Osteocyte (in vitro differentiated cells): ENCODE results near the gene TMEM43. TPM values are rescaled to one million over a fixed set of nuclear protein-coding genes. Genes with fewer than 3 reads are reported as not detected.
"Not testable (repeated sequence)": the region's sequence is repeated elsewhere in the genome, so short reads cannot be mapped to it uniquely, and the experiment has no call there.

Source experiments
- DNase-seq: peaks from one replicate; pipeline ENCODE4 v3.0.0; 2021; ENCODE audit warnings: mixed read lengths; ENCODE audit not compliant: unreplicated experiment; ENCODE audit errors: extremely low spot score
- H3K27ac Mint-ChIP-seq: one replicate; pipeline ENCODE4 v1.8.0; 2021; ENCODE audit warnings: mild to moderate bottlenecking, mixed read lengths; ENCODE audit not compliant: unreplicated experiment
- H3K27me3 Mint-ChIP-seq: one replicate; pipeline ENCODE4 v1.8.0; 2021; ENCODE audit warnings: mixed read lengths; ENCODE audit not compliant: unreplicated experiment
- H3K36me3 Mint-ChIP-seq: one replicate; pipeline ENCODE4 v1.8.0; 2021; ENCODE audit warnings: mixed read lengths; ENCODE audit not compliant: unreplicated experiment
- H3K4me1 Mint-ChIP-seq: one replicate; pipeline ENCODE4 v1.8.0; 2021; ENCODE audit warnings: mixed read lengths; ENCODE audit not compliant: unreplicated experiment
- H3K4me3 Mint-ChIP-seq: one replicate; pipeline ENCODE4 v1.8.0; 2021; ENCODE audit warnings: mild to moderate bottlenecking, moderate library complexity, mixed read lengths; ENCODE audit not compliant: unreplicated experiment
- H3K9me3 Mint-ChIP-seq: one replicate; pipeline ENCODE4 v1.8.0; 2021; ENCODE audit warnings: mixed read lengths; ENCODE audit not compliant: unreplicated experiment
- long read RNA-seq: library from polyadenylated mRNA; unstranded; transcript quantifications from one replicate; pipeline ENCODE4 v2.0.0, GENCODE V29; 2021
- total RNA-seq: library from RNA; stranded (reverse); gene quantifications from 2 replicates; pipeline ENCODE4 v1.2.1, GENCODE V29; 2021
- TF ChIP-seq, protein P1 (sequence below): fragments of 200-600 bp; sonication (generic); IDR thresholded peaks from 2 replicates; pipeline ENCODE4 v1.5.0; 2021; ENCODE audit warnings: antibody characterized with exemption, mild to moderate bottlenecking, moderate library complexity

The TMEM43 gene, protein sequence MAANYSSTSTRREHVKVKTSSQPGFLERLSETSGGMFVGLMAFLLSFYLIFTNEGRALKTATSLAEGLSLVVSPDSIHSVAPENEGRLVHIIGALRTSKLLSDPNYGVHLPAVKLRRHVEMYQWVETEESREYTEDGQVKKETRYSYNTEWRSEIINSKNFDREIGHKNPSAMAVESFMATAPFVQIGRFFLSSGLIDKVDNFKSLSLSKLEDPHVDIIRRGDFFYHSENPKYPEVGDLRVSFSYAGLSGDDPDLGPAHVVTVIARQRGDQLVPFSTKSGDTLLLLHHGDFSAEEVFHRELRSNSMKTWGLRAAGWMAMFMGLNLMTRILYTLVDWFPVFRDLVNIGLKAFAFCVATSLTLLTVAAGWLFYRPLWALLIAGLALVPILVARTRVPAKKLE
- 73.3 and 76.5 TPM in 2 replicates for total RNA-seq
- long read RNA-seq, transcript TMEM43-201 (12 exons, 3,341 nt) = major isoform, 774 of 830 reads
- long read RNA-seq, partial matches to known transcripts = 21 of 830 reads
- long read RNA-seq, other reads (novel, unspliced or antisense) = 35 of 830 reads

DNA sequence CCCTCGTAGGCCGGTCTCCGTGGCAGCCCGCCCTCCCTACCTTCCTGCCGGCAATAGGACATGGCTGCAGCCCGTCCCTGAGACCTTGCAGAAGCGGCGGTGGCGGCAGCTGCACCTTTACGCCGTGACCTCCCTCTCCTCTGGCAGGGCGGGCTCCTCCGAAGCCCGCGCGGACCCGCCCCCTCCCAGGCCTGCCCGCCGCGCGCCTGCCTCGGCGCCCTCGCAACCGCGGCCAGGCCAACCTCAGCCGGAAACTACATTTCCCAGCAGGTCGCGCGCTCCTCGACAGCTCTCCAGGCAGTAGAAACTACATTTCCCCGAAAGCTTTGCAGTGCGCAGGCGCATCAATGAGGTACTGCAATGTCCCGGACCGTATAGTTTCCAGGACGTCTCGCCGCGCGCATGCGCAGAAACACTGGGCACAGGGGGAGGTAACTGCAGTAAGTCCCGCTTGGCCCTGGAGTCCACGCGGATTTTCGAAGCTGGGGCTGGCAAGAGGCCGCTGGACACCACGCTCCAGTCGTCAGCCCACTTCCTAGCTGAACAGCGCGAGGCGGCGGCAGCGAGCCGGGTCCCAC, at the start of gene TMEM43, which contains the start of gene CHCHD4:
Gene TMEM43, plus strand, starts transcription at position 438 of the 578 bp plus-strand sequence. CDS start 142 bp downstream, outside the sequence.
Gene CHCHD4, minus strand, starts transcription at position 256 of the 578 bp plus-strand sequence. Its CDS starts 194 bp downstream, at position 62.
- Mint-ChIP-seq H3K27ac (peak within 1 kb of the TSS; percentile 99), H3K9me3 (no peaks in the 10 kb centered on the region), H3K36me3 (peaks cover 24% of the 10 kb centered on the region), H3K4me1 (peaks cover 34% of the 10 kb centered on the region), H3K27me3 (no peaks in the 10 kb centered on the region), H3K4me3 (peak within 1 kb of the TSS; percentile 98)
- TF ChIP-seq, protein P1, sequence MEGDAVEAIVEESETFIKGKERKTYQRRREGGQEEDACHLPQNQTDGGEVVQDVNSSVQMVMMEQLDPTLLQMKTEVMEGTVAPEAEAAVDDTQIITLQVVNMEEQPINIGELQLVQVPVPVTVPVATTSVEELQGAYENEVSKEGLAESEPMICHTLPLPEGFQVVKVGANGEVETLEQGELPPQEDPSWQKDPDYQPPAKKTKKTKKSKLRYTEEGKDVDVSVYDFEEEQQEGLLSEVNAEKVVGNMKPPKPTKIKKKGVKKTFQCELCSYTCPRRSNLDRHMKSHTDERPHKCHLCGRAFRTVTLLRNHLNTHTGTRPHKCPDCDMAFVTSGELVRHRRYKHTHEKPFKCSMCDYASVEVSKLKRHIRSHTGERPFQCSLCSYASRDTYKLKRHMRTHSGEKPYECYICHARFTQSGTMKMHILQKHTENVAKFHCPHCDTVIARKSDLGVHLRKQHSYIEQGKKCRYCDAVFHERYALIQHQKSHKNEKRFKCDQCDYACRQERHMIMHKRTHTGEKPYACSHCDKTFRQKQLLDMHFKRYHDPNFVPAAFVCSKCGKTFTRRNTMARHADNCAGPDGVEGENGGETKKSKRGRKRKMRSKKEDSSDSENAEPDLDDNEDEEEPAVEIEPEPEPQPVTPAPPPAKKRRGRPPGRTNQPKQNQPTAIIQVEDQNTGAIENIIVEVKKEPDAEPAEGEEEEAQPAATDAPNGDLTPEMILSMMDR = no peak
- peak; percentile 100 for DNase-seq

DNA sequence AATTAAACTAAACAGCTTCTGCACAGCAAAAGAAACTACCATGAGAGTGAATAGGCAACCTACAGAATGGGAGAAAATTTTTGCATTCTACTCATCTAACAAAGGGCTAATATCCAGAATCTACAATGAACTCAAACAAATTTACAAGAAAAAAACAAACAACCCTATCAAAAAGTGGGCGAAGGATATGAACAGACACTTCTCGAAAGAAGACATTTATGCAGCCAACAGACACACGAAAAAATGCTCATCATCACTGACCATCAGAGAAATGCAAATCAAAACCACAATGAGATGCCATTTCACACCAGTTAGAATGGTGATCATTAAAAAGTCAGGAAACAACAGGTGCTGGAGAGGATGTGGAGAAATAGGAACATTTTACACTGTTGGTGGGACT, 49.6 kb upstream of the TMEM43 start:
- H3K36me3 Mint-ChIP-seq, H3K27ac Mint-ChIP-seq, H3K27me3 Mint-ChIP-seq, DNase-seq, H3K4me3 Mint-ChIP-seq, H3K4me1 Mint-ChIP-seq, H3K9me3 Mint-ChIP-seq: not testable (repeated sequence)

DNA sequence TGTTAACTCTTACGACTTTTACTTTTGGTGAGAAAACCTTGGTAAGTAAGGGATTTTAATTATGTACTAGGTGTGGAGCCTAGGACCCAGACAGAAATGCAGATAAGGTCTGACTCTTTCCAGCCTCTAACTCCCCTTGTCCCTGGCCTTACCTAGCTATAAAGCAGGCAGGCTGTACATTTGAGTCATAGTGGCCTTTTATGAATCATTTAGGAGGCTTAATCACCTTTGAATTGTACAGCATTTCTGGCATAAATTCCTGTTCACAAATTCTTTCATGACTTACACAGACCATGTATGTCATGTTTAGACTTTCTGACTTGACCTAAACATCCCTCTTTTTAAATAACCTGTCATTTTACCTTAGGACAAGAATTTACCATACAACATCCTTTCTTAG, 47.5 kb upstream of the TMEM43 start:
- Mint-ChIP-seq H3K36me3 (no peaks in the 10 kb centered on the region), H3K27me3 (peaks cover 4% of the 10 kb centered on the region), H3K4me3 (no peak overlapping the region), H3K4me1 (no peaks in the 10 kb centered on the region), H3K27ac (no peak overlapping the region), H3K9me3 (peaks cover 3% of the 10 kb centered on the region)
- DNase-seq = no peak
- TF ChIP-seq, protein P1 = no peak

DNA sequence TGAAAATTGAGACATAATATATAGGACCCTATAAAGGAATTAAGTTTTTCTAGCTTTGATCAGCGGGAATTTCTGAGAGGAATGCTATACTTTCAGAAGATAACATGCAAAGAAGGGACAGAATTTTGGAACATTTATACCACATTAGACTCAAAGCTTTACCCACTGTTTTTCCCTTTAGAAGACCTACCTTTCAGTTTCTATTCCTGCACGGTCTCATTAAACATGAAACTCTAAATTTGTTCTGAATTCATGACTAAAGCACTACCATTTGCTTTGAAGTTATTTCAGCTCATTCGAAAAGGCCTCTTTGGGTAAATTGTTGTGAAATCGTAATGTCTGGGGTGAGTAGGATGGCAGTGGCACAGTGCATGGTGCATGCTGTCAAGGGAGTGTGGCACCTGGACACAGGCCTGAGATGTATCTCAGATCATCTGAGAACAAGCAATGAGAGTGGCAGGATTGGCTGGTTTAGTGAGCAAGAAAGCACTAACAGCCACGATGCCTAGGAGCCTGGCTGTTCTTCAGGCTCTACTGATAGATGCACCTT, 42.7 kb upstream of the TMEM43 start:
- Mint-ChIP-seq H3K27me3 (peaks cover 6% of the 10 kb centered on the region), H3K27ac (no peak overlapping the region), H3K36me3 (no peaks in the 10 kb centered on the region), H3K9me3 (peaks cover under 1% of the 10 kb centered on the region), H3K4me1 (no peaks in the 10 kb centered on the region), H3K4me3 (no peak overlapping the region)
- no peak for DNase-seq
- TF ChIP-seq, protein P1 = no peak

DNA sequence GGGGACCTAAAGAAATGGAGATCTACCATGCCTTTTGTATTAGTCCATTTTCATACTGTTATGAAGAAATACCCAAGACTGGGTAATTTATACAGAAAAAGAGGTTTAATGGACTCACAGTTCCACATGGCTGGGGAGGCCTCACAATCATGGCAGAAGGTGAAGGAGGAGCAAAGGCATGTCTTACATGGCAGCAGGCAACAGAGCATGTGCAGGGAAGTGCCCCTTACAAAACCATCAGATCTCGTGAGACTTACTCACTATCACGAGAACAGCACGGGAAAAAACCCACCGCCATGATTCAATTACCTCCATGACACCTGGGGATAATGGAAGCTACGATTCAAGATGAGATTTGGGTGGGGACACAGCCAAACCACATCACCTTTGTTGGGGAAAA, 37.4 kb upstream of the TMEM43 start:
- peaks cover 21% of the 10 kb centered on the region for H3K27me3 Mint-ChIP-seq
- not testable (repeated sequence) for DNase-seq, H3K4me3 Mint-ChIP-seq, H3K27ac Mint-ChIP-seq, H3K4me1 Mint-ChIP-seq, H3K36me3 Mint-ChIP-seq
- peaks cover 12% of the 10 kb centered on the region for H3K9me3 Mint-ChIP-seq

DNA sequence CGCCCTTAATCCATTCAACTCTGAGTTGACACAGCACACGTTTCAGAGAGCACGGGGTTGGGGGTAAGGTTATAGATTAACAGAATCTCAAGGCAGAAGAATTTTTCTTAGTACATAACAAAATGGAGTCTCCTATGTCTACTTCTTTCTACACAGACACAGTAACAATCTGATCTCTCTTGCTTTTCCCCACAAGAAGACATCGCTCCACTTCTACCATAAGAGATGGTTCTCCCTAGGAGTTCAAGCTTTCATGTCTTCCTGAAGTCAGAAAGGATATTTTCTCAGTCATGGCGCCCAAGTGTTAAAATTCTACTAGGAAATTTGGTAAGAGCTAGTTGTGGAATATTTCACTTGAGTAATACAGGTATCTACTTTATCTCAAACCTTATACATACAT, 32.9 kb upstream of the TMEM43 start:
- H3K9me3 Mint-ChIP-seq = peaks cover 12% of the 10 kb centered on the region
- H3K36me3 Mint-ChIP-seq, H3K27ac Mint-ChIP-seq, H3K4me1 Mint-ChIP-seq, H3K4me3 Mint-ChIP-seq, DNase-seq: not testable (repeated sequence)
- peaks cover 37% of the 10 kb centered on the region for H3K27me3 Mint-ChIP-seq
